Activated naive CD4-positive, alpha-beta T cell (primary cell): ENCODE data around the gene SETD9.
A peak's percentile ranks its signal among the peaks of the same experiment; 100 is the strongest.

Experiments used
- DNase-seq, 4 experiments: peaks; one replicate each; lab custom pipeline; 2025; lab: John Stamatoyannopoulos, UW

The SETD9 gene

GRCh38 chr5:56909294-56910209, at the start of gene SETD9:
SETD9 (plus strand) TSS chr5:56909596; CDS start chr5:56909646, 50 bp downstream.
- peak; percentile 63 to 81 (median 64) for DNase-seq

- no peak for DNase-seq
Measured at GRCh38 chr5:56861893-56862485, 47.4 kb upstream of the SETD9 start.

GRCh38 chr5:56862909-56863308, 46.5 kb upstream of the SETD9 start:
- DNase-seq = no peak

GRCh38 chr5:56871777-56872176, 37.6 kb upstream of the SETD9 start:
- no peak for DNase-seq

- DNase-seq = no peak
Measured at GRCh38 chr5:56873056-56873455, 36.3 kb upstream of the SETD9 start.

GRCh38 chr5:56876327-56876726, 33.1 kb upstream of the SETD9 start:
- no peak for DNase-seq

- DNase-seq = no peak
Measured at GRCh38 chr5:56881571-56881970, 27.8 kb upstream of the SETD9 start.

- DNase-seq = no peak
Measured at GRCh38 chr5:56893251-56893951, 16.0 kb upstream of the SETD9 start.

GRCh38 chr5:56896763-56897162, 12.6 kb upstream of the SETD9 start:
- DNase-seq = no peak

- no peak for DNase-seq
Measured at GRCh38 chr5:56898213-56898612, 11.2 kb upstream of the SETD9 start.

GRCh38 chr5:56900395-56900794, 9.0 kb upstream of the SETD9 start:
- DNase-seq = no peak

- DNase-seq = peak in 1 of 4 experiments; percentile 1
Measured at GRCh38 chr5:56900858-56901578, 8.4 kb upstream of the SETD9 start.

- DNase-seq = no peak
Measured at GRCh38 chr5:56908942-56909293, 478 bp upstream of the SETD9 start.

- DNase-seq = peak in 1 of 4 experiments; percentile 9
Measured at GRCh38 chr5:56910210-56910965, 992 bp downstream of the SETD9 start.

- DNase-seq = no peak
Measured at GRCh38 chr5:56913766-56914165, 4.4 kb downstream of the SETD9 start.

- no peak for DNase-seq
Measured at GRCh38 chr5:56914678-56915077, 5.3 kb downstream of the SETD9 start.

- no peak for DNase-seq
Measured at GRCh38 chr5:56917534-56917933, 8.1 kb downstream of the SETD9 start.

GRCh38 chr5:56918054-56918453, 8.7 kb downstream of the SETD9 start:
- no peak for DNase-seq

GRCh38 chr5:56919942-56920662, 10.7 kb downstream of the SETD9 start:
- DNase-seq = no peak

- no peak for DNase-seq
Measured at GRCh38 chr5:56922922-56923321, 13.5 kb downstream of the SETD9 start.

GRCh38 chr5:56934325-56934724, 24.9 kb downstream of the SETD9 start:
- DNase-seq = no peak
